ENCODE data around the gene PRKD3. TPM values are rescaled to one million over a fixed set of nuclear protein-coding genes. Genes with fewer than 3 reads are reported as not detected.

The PRKD3 gene
- total and polyA plus RNA-seq, 2 donors (not counting 3 experiments of a cell fraction or from before 2014, with no cell fraction given): 14.9 to 47.3 TPM

DNA sequence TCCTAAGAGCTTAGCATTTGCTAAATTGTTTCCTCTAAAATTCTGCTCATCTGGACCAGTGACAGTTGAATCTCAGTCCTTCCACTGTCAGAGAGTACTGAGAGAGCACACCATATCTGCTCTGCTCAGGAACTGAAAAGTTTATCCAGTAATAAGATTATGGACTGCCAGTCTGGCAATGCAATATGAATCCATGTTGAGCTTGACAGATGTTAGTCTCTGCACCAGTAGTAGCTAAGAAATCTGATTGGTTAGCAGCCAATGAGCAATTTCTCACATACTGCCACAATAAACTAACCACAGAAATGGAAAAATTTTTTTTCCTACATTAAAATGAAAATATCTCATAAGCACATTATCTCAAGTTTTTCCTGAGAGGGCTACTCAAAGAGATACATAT is 2.3 kb downstream of the PRKD3 start:
- H4K20me1 ChIP-seq (replicated peaks; ENCODE audit: control insufficient read depth, extremely low read depth, insufficient read depth, low read length): peaks cover 10% of the 10 kb centered on the region
- H3K36me3 ChIP-seq (ENCODE audit: control insufficient read depth in 2 of 2, extremely low read depth in 1 of 2, insufficient read depth in 2 of 2, low read length in 2 of 2): peaks cover 0 to 5% of the 10 kb centered on the region in 2 experiments
- peaks cover 27% of the 10 kb centered on the region for H3K4me1 ChIP-seq (ENCODE audit: control insufficient read depth, extremely low read depth, insufficient read depth, low read length)
- H2AFZ ChIP-seq (ENCODE audit: low read depth, low read length): no peak overlapping the region
- peaks cover 68% of the 10 kb centered on the region for H3K79me2 ChIP-seq (ENCODE audit: control insufficient read depth, insufficient read depth, low read length)
- BruUV-seq (replicated peaks): no TSS peak
- peak; percentile 54 for DNase-seq (ENCODE audit: low read depth, low spot score)
- TF ChIP-seq EZH2 (IDR thresholded peaks at IDR 0.05; ENCODE audit: borderline replicate concordance, low read depth, low read length, severe bottlenecking) (no peak), GATA2 (IDR thresholded peaks at IDR 0.05; ENCODE audit: insufficient read depth, insufficient read length, low read depth, low read length) (no peak), POLR2AphosphoS5 (IDR thresholded peaks at IDR 0.05; ENCODE audit: insufficient read depth, low read depth, low read length) (no peak), JUN (IDR thresholded peaks at IDR 0.05; ENCODE audit: borderline replicate concordance, insufficient read depth, insufficient read length, low read depth) (no peak), FOS (IDR thresholded peaks at IDR 0.05; ENCODE audit: borderline replicate concordance, insufficient read depth, low read length) (no peak), MYC (IDR thresholded peaks at IDR 0.05; ENCODE audit: low read depth, low read length) (no peak), MAX (IDR thresholded peaks at IDR 0.05; ENCODE audit: insufficient read depth, insufficient read length) (no peak), POLR2A (IDR thresholded peaks at IDR 0.05; ENCODE audit: low read depth, low read length) (no peak)
- TF ChIP-seq, protein P1, sequence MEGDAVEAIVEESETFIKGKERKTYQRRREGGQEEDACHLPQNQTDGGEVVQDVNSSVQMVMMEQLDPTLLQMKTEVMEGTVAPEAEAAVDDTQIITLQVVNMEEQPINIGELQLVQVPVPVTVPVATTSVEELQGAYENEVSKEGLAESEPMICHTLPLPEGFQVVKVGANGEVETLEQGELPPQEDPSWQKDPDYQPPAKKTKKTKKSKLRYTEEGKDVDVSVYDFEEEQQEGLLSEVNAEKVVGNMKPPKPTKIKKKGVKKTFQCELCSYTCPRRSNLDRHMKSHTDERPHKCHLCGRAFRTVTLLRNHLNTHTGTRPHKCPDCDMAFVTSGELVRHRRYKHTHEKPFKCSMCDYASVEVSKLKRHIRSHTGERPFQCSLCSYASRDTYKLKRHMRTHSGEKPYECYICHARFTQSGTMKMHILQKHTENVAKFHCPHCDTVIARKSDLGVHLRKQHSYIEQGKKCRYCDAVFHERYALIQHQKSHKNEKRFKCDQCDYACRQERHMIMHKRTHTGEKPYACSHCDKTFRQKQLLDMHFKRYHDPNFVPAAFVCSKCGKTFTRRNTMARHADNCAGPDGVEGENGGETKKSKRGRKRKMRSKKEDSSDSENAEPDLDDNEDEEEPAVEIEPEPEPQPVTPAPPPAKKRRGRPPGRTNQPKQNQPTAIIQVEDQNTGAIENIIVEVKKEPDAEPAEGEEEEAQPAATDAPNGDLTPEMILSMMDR (IDR thresholded peaks at IDR 0.05; ENCODE audit: extremely low read depth in 1 of 2, insufficient read depth in 1 of 2, low read depth in 1 of 2, low read length in 2 of 2): no peak
- no peak overlapping the region for H3K27ac ChIP-seq (ENCODE audit: insufficient read depth, low read depth, low read length)
- H3K27me3 ChIP-seq (ENCODE audit: control insufficient read depth in 2 of 2, insufficient read depth in 2 of 2, low read length in 2 of 2): no peaks in the 10 kb centered on the region
- no peak for FAIRE-seq
- H3K4me3 ChIP-seq (replicated peaks in 1 of 3; ENCODE audit: insufficient read depth in 1 of 3, low read depth in 1 of 3, low read length in 3 of 3): peak overlapping the region in 2 of 3 experiments; percentile 97 to 98
- no peaks in the 10 kb centered on the region for H3K9me1 ChIP-seq (replicated peaks; ENCODE audit: control insufficient read depth, extremely low read depth, insufficient read depth, low read length)
- CTCF ChIA-PET: interaction anchor here (0.8 to 2.6 kb wide), 11 partner anchors 10 to 555 kb away, joined by 3 to 18 read pairs (median 6); no protein-coding TSS in a partner anchor
- H3K9me3 ChIP-seq (replicated peaks; ENCODE audit: control insufficient read depth, insufficient read depth, low read length): no peaks in the 10 kb centered on the region
- intact Hi-C loops (cut with micrococcal nuclease): loop anchor here (5.0 to 10.0 kb wide), 3 partner anchors 90 to 750 kb away; partner anchors contain the start of genes CEBPZ and NDUFAF7
- H3K9ac ChIP-seq (replicated peaks; ENCODE audit: extremely low read depth, insufficient read depth, low read length): peak overlapping the region; percentile 93
- peak overlapping the region; percentile 97 for H3K4me2 ChIP-seq (ENCODE audit: insufficient read depth, low read length)
- POLR2A ChIA-PET: no interaction called here
- dilution Hi-C loops (cut with MboI; ENCODE audit: extremely low pct_ligation_motif_present, low sequenced_read_pairs): no loop called here
